Effector memory CD4-positive, alpha-beta T cell (primary cell): ENCODE measurements around the gene SPEN.
"Not testable (repeated sequence)": the region's sequence is repeated elsewhere in the genome, so short reads cannot be mapped to it uniquely, and the experiment has no call there.

Experiments used
- DNase-seq, 3 donors: peaks; one replicate each; pipeline ENCODE4 v3.0.0-alpha.2; 2020
- H3K27ac ChIP-seq: 2 replicates; pipeline ENCODE4 v1.7.0; 2013; ENCODE audit warnings: mild to moderate bottlenecking, low read length, moderate library complexity; ENCODE audit not compliant: insufficient read depth, poor library complexity, severe bottlenecking
- H3K27me3 ChIP-seq: replicated peaks from 2 replicates; pipeline ENCODE4 v1.7.0; 2013; ENCODE audit warnings: mild to moderate bottlenecking, low read length; ENCODE audit not compliant: insufficient read depth, control insufficient read depth, poor library complexity, severe bottlenecking
- H3K36me3 ChIP-seq: 2 replicates; pipeline ENCODE4 v1.7.0; 2013; ENCODE audit warnings: mild to moderate bottlenecking, low read length, moderate library complexity; ENCODE audit not compliant: control insufficient read depth, insufficient read depth
- H3K4me1 ChIP-seq: 2 replicates; pipeline ENCODE4 v1.7.0; 2013; ENCODE audit warnings: low read length, mild to moderate bottlenecking; ENCODE audit not compliant: control insufficient read depth, insufficient read depth, poor library complexity, severe bottlenecking
- H3K4me3 ChIP-seq: 2 replicates; pipeline ENCODE4 v1.7.0; 2013; ENCODE audit warnings: low read length, low read depth, mild to moderate bottlenecking; ENCODE audit not compliant: insufficient read depth, poor library complexity, severe bottlenecking
- H3K9me3 ChIP-seq: 2 replicates; pipeline ENCODE4 v1.7.0; 2013; ENCODE audit warnings: mild to moderate bottlenecking, low read length, moderate library complexity; ENCODE audit not compliant: control insufficient read depth

The SPEN gene

DNA sequence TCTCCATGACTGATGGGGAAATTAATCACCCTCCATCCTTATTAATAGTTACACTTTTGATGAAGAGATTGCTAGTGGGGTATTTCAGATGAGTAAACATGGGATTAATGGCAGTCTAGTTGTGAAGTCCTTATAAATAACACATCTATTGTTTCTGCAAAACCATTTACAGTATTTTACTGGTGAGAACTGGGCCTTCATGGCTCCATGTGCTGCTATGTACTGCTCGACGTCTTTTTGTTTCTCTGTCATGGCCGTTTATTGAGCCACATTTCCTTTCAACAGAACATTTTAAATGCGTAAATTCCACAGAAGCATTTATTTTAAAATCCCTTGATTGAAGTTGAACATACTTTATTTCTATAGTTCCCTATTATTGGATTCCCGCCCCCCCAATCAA, 34.5 kb downstream of the SPEN start:
- Histone ChIP-seq H3K4me1 (peaks cover 4% of the 10 kb centered on the region), H3K9me3 (no peaks in the 10 kb centered on the region), H3K27ac (no peak overlapping the region), H3K27me3 (no peaks in the 10 kb centered on the region), H3K36me3 (no peaks in the 10 kb centered on the region), H3K4me3 (no peak overlapping the region)
- DNase-seq: no peak

DNA sequence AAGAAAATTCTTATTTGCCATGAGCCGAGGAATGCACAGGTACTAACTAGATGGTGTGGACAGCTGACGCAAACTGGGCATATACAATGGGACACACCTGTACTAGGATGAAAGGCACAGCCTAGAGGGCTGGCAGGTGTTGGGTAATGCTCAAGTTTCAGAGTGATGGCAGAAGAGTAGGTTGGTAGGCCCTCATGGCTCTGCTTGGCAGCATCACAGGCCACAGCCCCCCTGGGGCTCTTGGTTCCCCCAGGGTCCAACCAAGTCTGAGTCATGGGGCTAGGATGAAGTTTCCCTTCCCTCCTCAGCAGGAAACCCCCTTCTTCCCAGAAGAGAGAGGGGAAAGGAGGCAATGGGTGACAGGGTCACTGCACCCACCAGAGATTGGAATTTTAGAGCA, 35.2 kb downstream of the SPEN start:
- Histone ChIP-seq H3K27me3 (no peaks in the 10 kb centered on the region), H3K36me3 (no peaks in the 10 kb centered on the region), H3K4me3 (no peak overlapping the region), H3K4me1 (peaks cover 4% of the 10 kb centered on the region), H3K27ac (no peak overlapping the region), H3K9me3 (no peaks in the 10 kb centered on the region)
- no peak for DNase-seq

DNA sequence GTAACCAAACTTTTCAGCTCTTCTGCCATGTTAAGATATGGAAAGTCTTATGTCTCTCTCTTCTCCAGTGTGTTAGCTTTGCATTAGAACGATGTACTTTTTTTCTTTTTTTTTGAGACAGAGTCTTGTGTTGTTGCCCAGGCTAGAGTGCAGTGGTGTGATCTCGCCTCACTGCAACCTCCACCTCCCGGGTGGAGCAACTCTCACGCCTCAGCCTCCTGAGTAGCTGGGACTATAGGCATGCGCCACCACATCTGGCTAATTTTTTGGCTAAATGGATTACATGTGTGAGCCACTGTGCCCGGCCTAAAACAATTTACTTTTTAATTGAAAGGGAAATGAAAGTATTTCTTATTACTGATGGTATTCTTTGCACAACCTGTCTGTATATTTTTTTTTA, 35.8 kb downstream of the SPEN start:
- H3K9me3 ChIP-seq: no peaks in the 10 kb centered on the region
- peaks cover 4% of the 10 kb centered on the region for H3K4me1 ChIP-seq
- H3K27me3 ChIP-seq: no peaks in the 10 kb centered on the region
- no peak for DNase-seq
- H3K27ac ChIP-seq: no peak overlapping the region
- H3K36me3 ChIP-seq: no peaks in the 10 kb centered on the region
- no peak overlapping the region for H3K4me3 ChIP-seq

DNA sequence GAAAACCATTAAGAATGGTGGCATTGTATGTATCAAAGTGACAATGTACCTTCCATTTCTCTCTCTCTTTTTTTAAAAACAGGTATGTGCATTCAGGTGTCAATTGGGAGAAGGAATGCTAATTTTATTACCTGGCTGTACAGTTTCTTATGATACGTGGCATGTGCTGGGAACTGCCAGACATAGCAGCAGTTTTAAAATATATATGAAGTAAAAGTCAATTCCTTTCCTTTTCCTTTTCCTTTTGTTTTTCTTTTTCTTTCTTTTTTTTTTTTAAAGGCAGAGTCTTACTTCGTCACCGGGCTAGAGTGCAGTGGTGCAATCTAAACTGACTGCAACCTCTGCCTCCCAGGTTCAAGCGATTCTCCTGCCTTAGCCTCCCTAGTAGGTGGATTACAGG, 37.0 kb downstream of the SPEN start:
- H3K4me3 ChIP-seq: no peak overlapping the region
- no peak overlapping the region for H3K27ac ChIP-seq
- no peaks in the 10 kb centered on the region for H3K9me3 ChIP-seq
- H3K27me3 ChIP-seq: no peaks in the 10 kb centered on the region
- H3K4me1 ChIP-seq: peaks cover 4% of the 10 kb centered on the region
- H3K36me3 ChIP-seq: no peaks in the 10 kb centered on the region
- no peak for DNase-seq

DNA sequence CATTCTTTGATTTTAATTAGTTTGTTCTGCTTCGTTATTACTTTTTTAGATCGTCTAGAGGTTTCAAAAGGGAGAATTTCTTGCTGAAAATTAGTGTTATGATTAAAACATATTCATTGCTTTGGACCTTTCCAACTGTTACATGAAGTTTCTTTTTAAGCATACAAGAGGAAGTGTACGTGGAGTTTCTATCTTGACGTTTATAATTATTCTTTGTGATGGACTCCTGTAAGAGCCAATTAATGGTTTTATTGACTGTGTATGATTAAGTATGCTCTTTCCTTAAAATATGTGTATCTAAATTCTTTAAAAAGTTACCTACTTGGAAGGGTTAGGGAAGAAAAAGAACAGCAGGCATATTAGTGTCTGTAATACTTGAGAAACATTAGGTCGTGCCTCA, 37.8 kb downstream of the SPEN start:
- H3K36me3 ChIP-seq: peaks cover 4% of the 10 kb centered on the region
- H3K27me3 ChIP-seq: no peaks in the 10 kb centered on the region
- no peak overlapping the region for H3K27ac ChIP-seq
- H3K4me1 ChIP-seq: peaks cover 4% of the 10 kb centered on the region
- no peaks in the 10 kb centered on the region for H3K9me3 ChIP-seq
- no peak overlapping the region for H3K4me3 ChIP-seq
- no peak for DNase-seq

DNA sequence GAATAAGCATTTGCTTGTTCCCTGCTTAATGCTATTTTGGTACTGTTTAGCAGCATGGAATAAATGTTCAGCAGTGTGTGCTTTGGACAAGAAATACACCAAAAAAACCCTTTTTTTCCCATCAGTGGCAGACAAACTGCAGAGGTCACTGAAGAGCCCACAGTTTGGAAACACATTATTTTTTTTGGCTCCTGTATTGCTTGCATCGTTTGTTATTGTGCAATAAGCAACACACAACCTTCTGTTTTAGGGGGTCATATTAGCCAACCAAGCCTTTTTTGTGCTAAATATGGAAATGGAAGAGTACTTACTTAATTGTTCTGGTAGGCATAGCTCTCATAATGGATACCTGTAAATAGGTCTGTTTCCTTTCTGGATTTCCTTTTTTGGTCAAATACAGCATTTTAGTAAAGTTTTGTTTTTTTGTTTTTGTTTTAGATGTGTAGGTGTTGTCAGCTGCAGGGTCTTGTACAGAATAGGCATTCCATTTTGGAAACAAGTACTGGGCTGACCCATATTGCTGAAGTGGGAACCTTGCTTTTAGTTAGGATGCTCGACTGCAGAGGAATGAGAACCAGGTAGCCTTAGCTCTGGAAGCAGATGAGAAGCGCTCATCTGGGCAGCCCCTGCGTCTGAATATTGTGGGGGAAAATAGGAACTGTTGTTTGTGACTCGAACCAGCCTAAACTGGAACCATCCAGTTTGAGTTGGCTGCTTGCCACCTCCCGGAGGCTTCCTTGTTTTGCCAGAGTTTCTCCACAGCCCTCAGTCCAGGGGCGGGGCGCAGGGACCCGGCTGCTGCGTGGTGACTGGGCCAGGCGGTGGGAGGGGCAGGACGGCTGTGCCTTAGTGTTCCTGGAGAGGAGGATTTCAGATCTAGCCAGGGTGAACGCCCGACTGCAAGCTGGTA, 38.4 kb downstream of the SPEN start:
- Histone ChIP-seq H3K27ac (no peak overlapping the region), H3K4me3 (no peak overlapping the region), H3K27me3 (no peaks in the 10 kb centered on the region), H3K9me3 (no peaks in the 10 kb centered on the region), H3K36me3 (peaks cover 4% of the 10 kb centered on the region), H3K4me1 (peaks cover 4% of the 10 kb centered on the region)
- no peak for DNase-seq

DNA sequence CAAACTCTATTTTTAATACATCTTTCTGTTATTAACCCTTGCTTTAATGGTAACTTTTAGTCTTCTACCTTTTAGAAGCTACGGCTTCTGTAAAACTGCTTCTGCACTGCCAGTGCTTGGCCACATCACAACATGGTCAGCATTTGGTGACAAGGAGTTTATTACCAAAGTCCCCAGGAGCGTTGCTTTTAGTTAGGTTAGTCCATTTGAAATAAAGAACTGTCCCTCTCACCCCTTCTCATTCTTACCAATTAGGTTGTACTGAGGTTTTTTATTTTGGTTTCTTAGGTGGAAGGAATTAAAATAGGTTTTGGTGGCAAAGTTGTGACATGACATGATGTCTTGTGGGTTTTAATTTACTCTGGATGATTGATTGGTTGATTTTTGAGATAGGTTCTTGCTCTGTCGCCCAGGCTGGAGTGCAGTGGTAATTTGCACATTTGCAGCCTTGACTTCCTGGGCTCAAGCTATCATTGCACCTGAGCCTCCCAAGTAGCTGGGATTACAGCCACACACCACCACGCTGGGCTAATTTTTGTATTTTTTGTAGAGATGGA, 39.2 kb downstream of the SPEN start:
- Histone ChIP-seq H3K4me1 (peaks cover 4% of the 10 kb centered on the region), H3K4me3 (no peak overlapping the region), H3K9me3 (no peaks in the 10 kb centered on the region), H3K27ac (no peak overlapping the region), H3K36me3 (peaks cover 4% of the 10 kb centered on the region), H3K27me3 (no peaks in the 10 kb centered on the region)
- DNase-seq: no peak

DNA sequence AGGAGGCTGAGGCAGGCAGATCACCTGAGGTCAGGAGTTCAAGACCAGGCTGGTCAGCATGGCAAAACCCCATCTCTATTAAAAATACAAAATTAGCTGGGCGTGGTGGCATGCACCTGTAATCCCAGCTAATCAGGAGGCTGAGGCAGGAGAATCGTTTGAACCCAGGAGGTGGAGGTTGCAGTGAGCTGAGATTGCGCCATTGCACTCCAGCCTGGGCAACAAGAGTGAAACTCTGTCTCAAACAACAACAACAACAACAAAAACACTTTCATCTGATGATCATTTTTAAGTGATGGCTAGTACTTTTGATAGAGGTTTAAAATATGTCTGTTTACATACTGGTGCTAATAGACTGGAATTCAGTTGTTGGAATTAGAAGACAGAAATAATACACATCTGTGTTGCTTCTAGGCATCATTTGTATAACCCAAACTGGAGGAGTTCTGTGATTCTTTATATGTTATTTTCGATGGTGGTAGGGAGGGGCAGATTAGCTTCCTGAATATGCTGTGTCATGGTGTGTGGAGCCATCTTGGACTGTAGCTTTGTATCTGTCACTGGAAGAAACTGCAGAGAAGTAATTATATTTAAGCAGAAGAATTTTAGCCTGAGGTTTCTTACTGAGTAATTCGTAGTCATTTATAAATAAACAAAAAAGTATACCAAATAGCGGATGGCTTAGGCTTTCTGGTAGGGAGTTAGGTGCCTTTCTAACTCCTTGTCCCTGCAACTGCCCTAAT, 45.5 kb downstream of the SPEN start:
- H3K9me3 ChIP-seq, H3K36me3 ChIP-seq, H3K27ac ChIP-seq, H3K4me1 ChIP-seq, H3K27me3 ChIP-seq, H3K4me3 ChIP-seq, DNase-seq: not testable (repeated sequence)

DNA sequence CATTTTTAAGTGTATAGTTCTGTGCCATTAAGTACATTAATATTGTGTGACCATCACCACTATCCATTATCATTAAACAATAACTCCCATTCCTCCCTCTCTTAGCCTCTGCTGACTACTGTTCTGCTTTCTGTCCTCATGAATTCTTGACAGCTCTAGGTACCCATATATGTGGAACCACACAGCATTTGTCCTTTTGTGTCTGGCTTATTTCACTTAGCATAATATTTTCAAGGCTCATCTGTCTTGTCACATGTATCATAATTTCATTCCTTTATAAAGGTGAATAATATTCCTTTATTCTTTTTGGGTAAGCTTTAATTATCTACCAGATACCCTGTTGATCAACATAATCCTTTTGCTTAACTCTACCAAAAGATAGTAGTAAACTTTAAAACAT, 47.7 kb downstream of the SPEN start:
- H3K4me1 ChIP-seq: no peaks in the 10 kb centered on the region
- no peaks in the 10 kb centered on the region for H3K9me3 ChIP-seq
- no peak overlapping the region for H3K4me3 ChIP-seq
- no peak for DNase-seq
- H3K27me3 ChIP-seq: no peaks in the 10 kb centered on the region
- H3K36me3 ChIP-seq: no peaks in the 10 kb centered on the region
- H3K27ac ChIP-seq: no peak overlapping the region
